GM23248 (cell line): ENCODE measurements around the gene KIF1A. TPM values are rescaled to one million over a fixed set of nuclear protein-coding genes. Genes with fewer than 3 reads are reported as not detected.
A peak's percentile ranks its signal among the peaks of the same experiment; 100 is the strongest.

ENCODE experiments used
- DNase-seq: peaks from one replicate; pipeline ENCODE4 v3.0.0-alpha.2; 2015
- H2AFZ ChIP-seq: fragments of 200-600 bp; sonication (generic); 2 replicates; pipeline ENCODE4 v1.6.1; 2016; ENCODE audit warnings: antibody characterized with exemption
- H3F3A ChIP-seq: fragments of 200-600 bp; sonication (generic); 2 replicates; pipeline ENCODE4 v1.6.1; 2016; ENCODE audit warnings: mild to moderate bottlenecking, antibody characterized with exemption, mixed run types; ENCODE audit not compliant: insufficient read depth
- H3K27ac ChIP-seq: fragments of 200-600 bp; sonication (generic); 2 replicates; pipeline ENCODE4 v1.5.1; 2016; ENCODE audit warnings: mild to moderate bottlenecking
- H3K27me3 ChIP-seq: fragments of 200-600 bp; sonication (generic); replicated peaks from 2 replicates; pipeline ENCODE4 v1.6.1; 2016; ENCODE audit warnings: mild to moderate bottlenecking; ENCODE audit not compliant: insufficient read depth
- H3K36me3 ChIP-seq: fragments of 200-600 bp; sonication (generic); 2 replicates; pipeline ENCODE4 v1.6.1; 2016; ENCODE audit warnings: low read depth, mild to moderate bottlenecking
- H3K4me1 ChIP-seq: fragments of 200-600 bp; sonication (generic); 2 replicates; pipeline ENCODE4 v1.6.1; 2016; ENCODE audit warnings: mild to moderate bottlenecking; ENCODE audit not compliant: insufficient read depth
- H3K4me2 ChIP-seq: fragments of 200-600 bp; sonication (generic); one replicate; pipeline ENCODE4 v1.6.1; 2016; ENCODE audit warnings: mild to moderate bottlenecking; ENCODE audit not compliant: unreplicated experiment
- H3K4me3 ChIP-seq: fragments of 200-600 bp; sonication (generic); 2 replicates; pipeline ENCODE4 v1.5.1; 2016; ENCODE audit warnings: mild to moderate bottlenecking
- H3K79me2 ChIP-seq: fragments of 200-600 bp; sonication (generic); 2 replicates; pipeline ENCODE4 v1.6.1; 2016; ENCODE audit warnings: mild to moderate bottlenecking; ENCODE audit not compliant: insufficient read depth
- H3K9ac ChIP-seq: fragments of 200-600 bp; sonication (generic); 2 replicates; pipeline ENCODE4 v1.6.1; 2016; ENCODE audit warnings: mild to moderate bottlenecking
- H3K9me2 ChIP-seq: fragments of 200-600 bp; sonication (generic); 2 replicates; pipeline ENCODE4 v1.6.1; 2016; ENCODE audit warnings: mixed run types, mild to moderate bottlenecking, moderate library complexity; ENCODE audit not compliant: insufficient read depth
- H3K9me3 ChIP-seq: fragments of 200-600 bp; sonication (generic); one replicate; pipeline ENCODE4 v1.6.1; 2017; ENCODE audit warnings: low read depth
- H4K20me1 ChIP-seq: fragments of 200-600 bp; sonication (generic); 2 replicates; pipeline ENCODE4 v1.6.0; 2016; ENCODE audit not compliant: insufficient read depth
- EZH2 ChIP-seq: fragments of 200-600 bp; sonication (generic); IDR thresholded peaks from 2 replicates; pipeline ENCODE4 v1.6.1; 2018; ENCODE audit warnings: antibody characterized with exemption, mild to moderate bottlenecking; ENCODE audit not compliant: insufficient read depth, poor library complexity, severe bottlenecking
- EZH2phosphoT487 ChIP-seq: fragments of 200-600 bp; sonication (generic); IDR thresholded peaks from 2 replicates; pipeline ENCODE4 v1.6.1; 2018; ENCODE audit warnings: antibody characterized with exemption, moderate library complexity, mild to moderate bottlenecking, low read depth; ENCODE audit not compliant: insufficient read depth
- WGBS, 2 experiments: methylation state at CpG; one replicate each; pipeline ENCODE4 v1.1.6; 2015 to 2017; ENCODE audit warnings: low lambda C conversion rate in 2 of 2, low coverage in 1 of 2; ENCODE audit errors: missing lambda C conversion rate in 2 of 2; 5-methylcytosine and 5-hydroxymethylcytosine counted together
- in situ Hi-C: fragments of 300-500 bp; cut with MboI; formaldehyde crosslinking; loops from 2 replicates; pipeline ENCODE4 v1.15.0; 2020
- polyA plus RNA-seq: library from polyadenylated mRNA; unstranded; fragments of >200 nt; fragmentation: Nextera tagmentation; extraction: Ambion mirVana; gene quantifications from 2 replicates; pipeline ENCODE4 v1.2.1, GENCODE V29; 2016
- total RNA-seq: library from RNA; depleted of rRNA; stranded (reverse); fragments of >200 nt; shearing (Covaris generic); gene quantifications from 2 replicates; pipeline ENCODE4 v1.2.3, GENCODE V29; 2014

KIF1A gene
- total and polyA plus RNA-seq, 2 experiments from 2014 or later = under 0.01 to 0.05 TPM

DNA sequence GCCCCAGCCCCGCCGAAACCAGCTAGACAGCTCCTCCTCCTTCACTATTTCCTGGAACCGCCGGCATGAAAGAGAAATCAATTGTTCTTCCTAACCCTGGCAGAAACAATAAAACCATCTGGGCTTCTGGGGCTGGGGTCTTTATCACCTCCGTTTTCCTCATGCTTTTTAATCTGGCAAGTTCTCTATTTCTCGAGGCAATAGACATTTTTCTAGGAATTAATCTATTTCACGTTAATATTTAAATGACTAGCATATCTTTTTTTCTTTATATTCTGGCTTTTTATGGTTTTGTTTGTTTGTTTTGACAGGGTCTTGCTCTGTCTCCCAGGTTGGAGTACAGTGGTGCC is 1.4 kb upstream of the KIF1A start:
- Histone ChIP-seq H3K9me2 (no peaks in the 10 kb centered on the region), H3K79me2 (no peaks in the 10 kb centered on the region), H2AFZ (no peak overlapping the region), H3K27ac (no peak overlapping the region), H3K27me3 (peaks cover 75% of the 10 kb centered on the region), H3K4me2 (no peak overlapping the region), H3K4me1 (no peaks in the 10 kb centered on the region), H3K9ac (no peak overlapping the region), H3K36me3 (no peaks in the 10 kb centered on the region), H4K20me1 (no peaks in the 10 kb centered on the region), H3F3A (no peaks in the 10 kb centered on the region), H3K4me3 (no peak overlapping the region), H3K9me3 (no peaks in the 10 kb centered on the region)
- TF ChIP-seq EZH2phosphoT487 (no peak), EZH2 (no peak)
- in situ Hi-C loops = no loop called here
- no peak for DNase-seq
- 25 to 37% methylated on average over 6 to 7 of the region's 7 CpGs for WGBS, 2 experiments

DNA sequence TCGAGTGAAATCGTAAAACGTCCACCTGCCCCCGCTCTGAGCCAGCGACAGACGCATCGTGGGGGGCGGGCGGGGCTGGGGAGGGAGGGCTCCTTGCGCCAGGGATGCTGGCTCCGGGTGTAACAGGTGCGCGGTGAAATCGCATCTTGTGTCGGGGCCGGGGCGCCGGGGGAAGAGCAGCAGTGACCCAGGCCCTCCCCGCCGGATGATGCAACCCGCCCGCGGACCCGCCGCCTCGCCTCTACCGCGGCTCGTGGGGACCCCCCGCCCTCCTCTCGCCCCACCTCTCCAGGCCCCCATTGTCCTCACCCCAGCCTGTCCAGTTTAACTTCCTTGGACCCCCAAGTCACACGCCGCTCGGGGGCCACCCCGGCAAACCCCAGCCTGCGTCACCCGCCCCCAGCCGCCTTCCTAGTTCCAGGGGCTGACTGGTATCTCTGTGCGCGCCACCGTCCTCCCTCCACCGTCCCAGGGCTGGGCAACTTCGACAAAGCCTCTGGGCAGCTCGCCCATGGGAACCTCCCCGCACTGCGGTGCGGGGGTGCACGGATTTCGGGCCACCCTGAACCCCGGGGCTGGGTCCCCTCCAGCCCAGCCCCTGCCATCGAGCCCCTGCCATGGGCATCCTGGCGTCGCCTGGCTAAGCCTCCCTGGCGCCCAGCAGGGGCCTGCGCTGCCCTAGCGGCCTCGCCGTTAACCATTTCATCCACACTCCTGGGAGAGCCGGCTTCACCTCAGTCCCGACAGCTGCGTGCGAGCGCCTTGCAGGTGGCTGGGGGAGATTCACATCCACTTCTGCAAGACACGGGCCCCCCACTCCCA is 799 bp upstream of the KIF1A start:
- no peak overlapping the region for H2AFZ ChIP-seq
- H3K9me3 ChIP-seq = no peaks in the 10 kb centered on the region
- no peaks in the 10 kb centered on the region for H3F3A ChIP-seq
- no peaks in the 10 kb centered on the region for H3K36me3 ChIP-seq
- DNase-seq = no peak
- no peak overlapping the region for H3K27ac ChIP-seq
- H3K9me2 ChIP-seq = no peaks in the 10 kb centered on the region
- WGBS, 2 experiments = 1 to 2% methylated on average over 25 to 52 of the region's 64 CpGs
- no peak overlapping the region for H3K9ac ChIP-seq
- H4K20me1 ChIP-seq = no peaks in the 10 kb centered on the region
- H3K79me2 ChIP-seq = no peaks in the 10 kb centered on the region
- in situ Hi-C loops = no loop called here
- H3K4me2 ChIP-seq = no peak overlapping the region
- TF ChIP-seq EZH2 (peak; percentile 56), EZH2phosphoT487 (0 out of 2 replicates have a peak, but pooled peaks have one; percentile 30)
- H3K27me3 ChIP-seq = peaks cover 69% of the 10 kb centered on the region
- H3K4me3 ChIP-seq = no peak overlapping the region
- H3K4me1 ChIP-seq = no peaks in the 10 kb centered on the region

DNA sequence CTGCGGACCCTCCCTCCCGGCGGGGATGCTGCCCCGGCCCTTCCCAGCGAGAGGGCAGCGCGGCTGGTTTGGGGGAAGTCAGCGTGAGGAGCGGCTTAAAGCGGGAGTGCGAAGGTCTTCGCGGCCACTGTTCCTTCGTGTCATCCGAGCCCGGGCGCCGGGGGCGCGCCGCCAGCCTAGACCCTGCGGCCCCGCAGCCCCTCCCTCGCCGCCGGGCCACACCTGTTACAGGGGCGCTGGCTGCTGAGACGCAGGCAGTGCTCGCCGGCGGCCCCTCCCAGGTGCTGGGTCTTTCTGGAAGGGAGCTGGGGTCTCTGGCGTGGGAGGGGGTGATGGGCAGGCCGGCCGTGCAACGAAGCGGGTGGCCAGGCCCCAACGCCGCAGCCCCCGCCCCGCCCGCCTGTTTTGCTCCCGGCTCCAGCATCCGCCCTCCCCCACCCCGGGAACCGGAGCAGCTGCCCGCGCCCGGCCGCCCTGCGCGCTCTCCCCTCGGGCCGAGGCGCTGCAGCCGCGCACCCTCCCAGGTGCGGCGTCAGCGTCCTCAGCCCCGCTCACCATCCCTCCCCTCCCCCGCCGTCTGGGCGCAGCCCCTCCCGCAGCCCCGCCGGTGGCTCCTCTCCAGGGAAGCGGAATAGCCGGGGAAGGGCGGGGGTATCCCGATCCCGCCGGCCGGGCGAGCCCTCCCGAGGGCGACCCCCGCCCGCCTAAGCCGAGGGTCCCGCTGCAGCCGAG is 727 bp downstream of the KIF1A start:
- Histone ChIP-seq H3K4me3 (no peak overlapping the region), H3K27me3 (peaks cover 54% of the 10 kb centered on the region), H3K79me2 (no peaks in the 10 kb centered on the region)

DNA sequence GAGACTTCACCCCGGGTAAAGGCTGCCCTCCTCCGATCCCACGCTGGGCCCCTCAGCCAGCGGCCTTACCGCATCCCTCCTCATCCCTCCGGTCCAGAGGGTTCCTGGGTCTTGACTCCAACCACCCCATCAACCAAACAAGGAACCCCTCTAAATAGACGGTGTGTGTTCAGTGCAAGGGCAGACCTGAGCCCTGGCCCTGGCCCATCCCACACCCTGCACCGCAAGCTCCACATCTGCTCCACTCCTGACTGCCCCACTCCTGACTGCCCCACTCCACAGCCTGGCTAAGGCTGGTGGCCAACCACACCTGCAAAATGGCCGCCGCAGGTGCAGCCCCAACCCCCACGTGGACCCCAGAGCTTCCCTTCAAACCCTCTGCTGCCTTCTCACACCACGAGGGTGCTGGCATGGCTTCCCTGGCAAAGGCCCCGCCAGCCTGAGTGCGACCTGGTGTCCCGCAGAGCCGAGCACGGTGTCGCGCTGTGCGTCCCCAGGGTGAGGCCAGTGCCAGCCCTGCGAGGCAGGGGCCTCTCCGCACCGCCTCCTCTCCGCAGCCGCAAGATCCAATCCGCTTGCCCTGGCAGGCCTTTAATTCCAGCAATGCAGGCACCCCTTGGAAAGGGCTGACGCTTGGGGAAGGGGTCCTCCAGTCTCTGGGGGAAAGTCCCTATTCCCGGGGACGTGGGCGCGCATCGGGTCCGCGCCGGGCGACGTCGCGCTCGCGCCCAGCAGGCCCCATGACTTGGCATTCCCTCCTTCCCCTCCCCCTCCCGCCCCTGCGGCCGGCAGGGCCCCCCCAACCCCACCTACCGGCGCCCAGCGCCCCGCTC is 1.5 kb downstream of the KIF1A start:
- no peaks in the 10 kb centered on the region for H3K36me3 ChIP-seq
- no peaks in the 10 kb centered on the region for H3K79me2 ChIP-seq
- no peaks in the 10 kb centered on the region for H3K4me1 ChIP-seq
- no peak overlapping the region for H3K27ac ChIP-seq
- H2AFZ ChIP-seq = no peak overlapping the region
- no peak overlapping the region for H3K9ac ChIP-seq
- in situ Hi-C loops = no loop called here
- no peaks in the 10 kb centered on the region for H3K9me3 ChIP-seq
- H3K4me2 ChIP-seq = no peak overlapping the region
- H3K4me3 ChIP-seq = no peak overlapping the region
- no peaks in the 10 kb centered on the region for H4K20me1 ChIP-seq
- peaks cover 47% of the 10 kb centered on the region for H3K27me3 ChIP-seq
- WGBS, 2 experiments = 17 to 23% methylated on average over 27 to 41 of the region's 48 CpGs
- TF ChIP-seq EZH2phosphoT487 = no peak
- no peak for TF ChIP-seq EZH2
- no peaks in the 10 kb centered on the region for H3K9me2 ChIP-seq
- DNase-seq = no peak
- H3F3A ChIP-seq = no peaks in the 10 kb centered on the region

More for the DNA sequence above, 727 bp downstream of the KIF1A start:
- Histone ChIP-seq H3K9ac (no peak overlapping the region), H3K27ac (no peak overlapping the region), H3K4me1 (no peaks in the 10 kb centered on the region), H3K4me2 (no peak overlapping the region), H2AFZ (no peak overlapping the region), H4K20me1 (no peaks in the 10 kb centered on the region), H3F3A (no peaks in the 10 kb centered on the region), H3K9me3 (no peaks in the 10 kb centered on the region), H3K9me2 (no peaks in the 10 kb centered on the region), H3K36me3 (no peaks in the 10 kb centered on the region)
- DNase-seq = no peak
- TF ChIP-seq EZH2 = peak; percentile 84
- peak; percentile 28; the same call in 1 of the 2 replicates for TF ChIP-seq EZH2phosphoT487
- in situ Hi-C loops = no loop called here
- 1% methylated on average over 40 to 61 of the region's 81 CpGs for WGBS, 2 experiments
